GM19397 (cell line): ENCODE data around the gene ARL8B.
A peak's percentile ranks its signal among the peaks of the same experiment; 100 is the strongest.

Experiments used
- ATAC-seq: cut with Tn5 transposase; IDR thresholded peaks from one replicate; pipeline ENCODE4 v1.9.1; 2021; ENCODE audit warnings: mild to moderate bottlenecking, moderate library complexity; ENCODE audit not compliant: unreplicated experiment

Gene ARL8B

GRCh38 chr3:5186089-5186857 lies 64.2 kb downstream of the ARL8B start:
- no peak for ATAC-seq

DNA sequence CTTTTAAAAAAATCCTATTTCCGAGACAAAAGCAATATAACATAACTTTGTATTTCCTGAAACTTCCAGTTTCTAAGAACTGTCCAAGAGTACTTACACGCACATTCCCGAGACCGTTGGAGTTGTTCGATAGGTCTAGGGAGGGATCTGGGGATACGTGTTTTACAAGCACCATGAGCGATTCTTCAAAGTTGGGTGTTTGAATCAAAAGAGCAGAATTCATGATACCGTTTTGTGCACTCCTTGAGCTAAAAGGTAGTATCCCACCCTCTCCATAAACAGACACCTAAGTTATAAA lies 64.7 kb downstream of the ARL8B start:
- no peak for ATAC-seq

- peak; percentile 82 for ATAC-seq
Observed at GRCh38 chr3:5187156-5187919, 65.2 kb downstream of the ARL8B start, which contains the start of gene EDEM1. Gene EDEM1 (plus strand): TSS chr3:5187707. CDS start chr3:5187806, 99 bp downstream.

- peak; percentile 17 for ATAC-seq
Observed at GRCh38 chr3:5187920-5188418, 65.9 kb downstream of the ARL8B start.

- ATAC-seq = no peak
Observed at GRCh38 chr3:5188419-5189221, 66.5 kb downstream of the ARL8B start.

- no peak for ATAC-seq
Observed at GRCh38 chr3:5190147-5190791, 68.2 kb downstream of the ARL8B start.

GRCh38 chr3:5191555-5192304 lies 69.6 kb downstream of the ARL8B start:
- no peak for ATAC-seq

- ATAC-seq = no peak
Observed at GRCh38 chr3:5192571-5193365, 70.7 kb downstream of the ARL8B start.

DNA sequence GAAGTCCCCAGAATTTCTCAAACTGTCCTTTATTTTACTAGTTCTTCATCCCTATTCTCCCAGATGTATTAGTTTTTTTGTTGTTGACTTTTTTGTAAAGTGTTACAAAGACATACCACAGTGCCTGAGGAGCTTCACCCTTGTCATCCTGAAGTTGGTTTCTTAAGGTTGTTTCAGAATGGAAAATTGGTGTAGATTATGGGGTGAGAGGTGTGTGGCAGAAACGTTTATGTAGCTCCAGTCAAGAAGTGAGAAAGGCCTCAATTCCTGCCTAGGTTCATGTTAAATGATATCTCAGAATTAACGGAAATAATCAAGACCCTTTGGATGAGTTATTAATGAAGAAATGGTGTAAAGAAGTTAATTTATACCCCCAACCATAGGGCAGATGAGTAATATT lies 72.2 kb downstream of the ARL8B start:
- ATAC-seq = no peak

DNA sequence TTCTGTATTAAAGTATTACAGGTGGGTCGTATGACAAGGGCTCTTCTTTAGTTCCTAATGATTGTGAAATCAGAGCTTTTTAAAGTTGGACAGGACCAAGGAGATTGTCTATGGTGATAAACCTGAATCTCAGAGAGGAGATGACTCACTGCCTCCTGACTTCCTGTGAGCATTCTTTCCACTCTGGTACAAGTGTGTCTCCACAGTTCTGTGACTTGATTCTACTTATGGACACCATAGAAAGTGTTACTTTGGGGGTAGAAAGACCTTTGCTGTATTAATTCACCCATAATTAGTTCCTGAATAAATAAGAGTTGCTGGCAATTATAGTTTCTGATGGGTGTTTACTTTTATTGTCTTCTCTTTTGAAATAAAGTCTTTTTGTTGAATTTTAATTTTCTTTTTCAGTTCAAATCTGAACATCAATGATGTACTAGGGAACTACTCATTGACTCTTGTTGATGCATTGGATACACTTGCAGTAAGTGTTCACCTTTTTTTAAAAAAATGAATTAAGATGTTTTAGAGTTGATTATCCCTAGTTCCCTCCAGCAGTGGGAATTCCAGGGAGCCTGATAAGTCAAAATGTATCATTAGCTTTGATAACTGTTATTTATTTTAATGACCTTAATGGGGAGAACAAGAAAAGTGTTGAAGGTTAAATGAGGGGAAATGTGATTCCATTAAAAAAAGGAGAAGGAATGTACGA lies 72.9 kb downstream of the ARL8B start:
- peak; percentile 20 for ATAC-seq

DNA sequence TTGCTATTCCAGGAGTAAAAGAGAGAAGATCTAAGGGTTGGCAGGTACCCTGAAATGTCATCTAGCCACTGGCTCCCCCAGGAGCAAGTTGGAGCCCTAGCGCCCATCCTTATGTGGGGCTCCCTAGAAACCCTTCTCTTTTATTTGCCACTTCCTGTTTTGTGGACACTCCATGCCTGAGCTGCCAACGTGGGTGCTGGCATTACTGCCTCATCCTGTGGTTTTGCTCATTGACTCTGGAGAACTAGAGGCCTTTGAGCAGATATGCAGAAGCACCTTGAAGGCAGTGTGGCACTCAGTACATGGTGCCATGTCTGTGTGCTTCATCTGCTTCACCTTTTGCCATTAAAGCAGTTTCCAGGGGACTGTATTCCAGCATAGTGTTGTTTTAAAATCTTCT lies 73.5 kb downstream of the ARL8B start:
- ATAC-seq = no peak

DNA sequence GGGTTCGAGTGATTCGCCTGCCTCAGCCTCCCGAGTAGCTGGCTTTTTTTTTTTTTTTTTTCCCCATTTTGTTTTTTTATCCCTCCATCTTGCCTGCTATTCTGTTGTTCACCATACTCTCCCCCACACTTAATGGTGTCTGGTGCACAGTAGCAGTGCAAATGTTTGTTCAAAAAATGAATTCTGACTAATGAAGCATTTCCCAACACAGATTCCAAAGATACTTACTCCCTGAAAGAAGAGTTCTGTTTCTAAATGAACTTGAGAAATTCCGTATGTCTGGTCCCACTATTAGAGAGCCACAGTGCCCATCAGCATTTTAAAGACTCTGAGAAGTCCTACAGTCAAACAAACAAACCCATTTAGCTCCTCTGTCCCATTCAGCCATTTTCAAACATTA lies 74.9 kb downstream of the ARL8B start:
- no peak for ATAC-seq

DNA sequence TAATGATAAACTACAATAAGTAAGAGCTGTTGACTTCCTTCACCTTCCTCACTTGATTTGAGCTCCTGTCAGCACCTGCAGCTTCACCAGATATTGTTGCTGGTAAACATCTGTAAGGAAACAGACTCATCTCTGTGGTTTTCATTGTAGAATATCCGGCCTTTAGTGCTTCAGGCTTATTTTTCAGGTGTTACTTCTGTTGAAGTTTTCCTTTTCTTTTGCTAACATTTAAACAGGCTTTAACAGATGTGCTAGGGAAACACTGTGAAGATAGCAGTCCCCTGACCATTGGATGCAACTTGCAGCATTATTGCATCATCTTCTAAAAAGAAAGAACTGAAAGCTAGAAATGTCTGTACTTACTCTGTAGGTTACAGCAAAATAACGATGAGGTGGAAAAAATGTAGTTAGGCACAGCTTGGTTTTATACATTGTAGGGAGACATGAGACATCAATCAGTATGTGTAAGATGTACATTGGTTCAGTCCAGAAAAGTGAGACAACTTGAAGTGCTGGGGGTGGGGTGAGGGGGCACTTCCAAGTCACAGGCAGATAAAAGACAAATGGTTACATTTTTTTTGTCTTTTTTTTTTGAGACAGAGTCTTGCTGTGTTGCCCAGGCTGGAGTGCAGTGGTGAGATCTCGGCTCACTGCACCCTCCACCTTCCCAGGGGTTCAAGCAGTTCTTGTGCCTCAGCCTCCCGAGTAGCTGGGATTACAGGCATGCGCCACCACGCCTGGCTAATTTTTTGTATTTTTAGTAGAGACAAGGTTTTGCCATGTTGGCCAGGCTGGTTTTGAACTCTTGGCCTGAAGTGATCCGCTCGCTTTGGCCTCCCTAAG lies 75.6 kb downstream of the ARL8B start:
- ATAC-seq = peak; percentile 60

DNA sequence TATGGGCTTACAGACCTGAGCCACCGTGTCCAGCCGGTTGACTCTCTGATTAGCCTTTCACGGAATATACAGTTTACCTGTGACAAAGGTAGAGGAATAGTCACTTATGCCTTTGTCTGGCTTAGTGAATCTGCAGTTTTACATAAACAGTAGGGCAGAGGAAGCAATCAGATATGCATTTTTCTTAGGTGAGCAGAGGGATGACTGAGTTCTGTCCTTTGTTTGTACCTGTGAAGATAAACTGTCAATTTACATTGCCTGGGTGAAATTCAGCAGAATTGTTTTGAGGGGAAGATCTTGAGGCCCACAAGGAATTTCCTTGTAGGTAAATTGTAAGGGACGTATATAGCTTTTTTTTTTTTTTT lies 76.2 kb downstream of the ARL8B start:
- no peak for ATAC-seq

DNA sequence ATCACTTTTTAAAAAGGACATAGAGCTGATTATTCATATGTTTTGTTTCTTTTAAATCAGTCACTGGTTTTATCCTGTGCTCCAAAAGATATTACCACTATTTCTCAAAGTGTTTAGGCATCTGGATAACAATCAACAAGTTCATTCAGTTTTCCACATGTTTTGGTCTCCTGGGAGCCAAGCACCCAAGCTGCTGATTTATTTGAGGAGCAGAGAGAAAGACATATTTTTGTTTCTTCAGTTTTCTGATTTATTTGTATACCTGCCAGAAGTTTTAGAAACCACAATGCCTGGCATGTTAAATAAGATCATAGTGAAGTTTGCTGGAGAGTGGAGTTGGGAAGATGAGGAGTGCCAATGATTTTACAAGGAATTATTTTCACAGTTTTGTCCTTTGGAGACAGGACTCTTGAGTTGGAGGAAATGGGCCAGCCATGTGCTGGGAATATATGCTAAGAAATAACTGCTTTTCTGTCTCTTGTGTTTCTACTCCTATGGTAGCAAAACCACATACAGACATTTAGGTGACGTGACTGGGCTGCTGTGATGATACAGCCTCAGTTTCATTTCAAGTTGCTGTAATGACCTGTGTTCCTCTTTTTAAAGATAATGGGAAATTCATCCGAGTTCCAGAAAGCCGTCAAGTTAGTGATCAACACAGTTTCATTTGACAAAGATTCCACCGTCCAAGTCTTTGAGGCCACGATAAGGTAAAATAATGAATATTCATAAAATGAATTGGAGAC lies 77.1 kb downstream of the ARL8B start:
- ATAC-seq = no peak

DNA sequence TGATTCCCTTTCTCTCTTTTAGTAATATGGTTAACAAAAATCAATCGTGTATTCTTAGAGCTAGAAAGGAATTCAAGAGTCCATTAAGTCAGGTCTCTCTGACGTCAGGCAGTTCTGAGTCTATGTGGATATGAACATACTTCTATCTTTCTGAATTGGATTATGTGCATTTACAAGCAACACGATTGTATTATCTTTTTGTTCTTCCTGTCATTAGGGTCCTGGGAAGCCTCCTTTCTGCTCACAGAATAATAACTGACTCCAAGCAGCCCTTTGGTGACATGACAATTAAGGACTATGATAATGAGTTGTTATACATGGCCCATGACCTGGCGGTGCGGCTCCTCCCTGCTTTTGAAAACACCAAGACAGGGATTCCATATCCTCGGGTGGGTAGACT lies 79.4 kb downstream of the ARL8B start:
- ATAC-seq = no peak

GRCh38 chr3:5202222-5202621 lies 80.1 kb downstream of the ARL8B start:
- ATAC-seq = no peak
